CD4-positive, alpha-beta T cell treated with Interleukin-1 beta for 1 hour (primary cell): ENCODE data around the gene RYR1.
A peak's percentile ranks its signal among the peaks of the same experiment; 100 is the strongest.
"Not testable (repeated sequence)": the region's sequence is repeated elsewhere in the genome, so short reads cannot be mapped to it uniquely, and the experiment has no call there.

ENCODE experiments used
- DNase-seq, 2 donors: peaks; one replicate each; pipeline ENCODE4 v3.0.0-alpha.2; 2020 to 2022

RYR1 gene

GRCh38 chr19:38571682-38572081, 138.2 kb downstream of the RYR1 start:
- no peak for DNase-seq

- DNase-seq, result no peak
Measured at GRCh38 chr19:38577826-38578225, 144.3 kb downstream of the RYR1 start.

GRCh38 chr19:38579304-38579703, 145.8 kb downstream of the RYR1 start:
- peak in 1 of 2 donors; percentile 26 for DNase-seq

- DNase-seq, result no peak
Measured at GRCh38 chr19:38580080-38580479, 146.6 kb downstream of the RYR1 start.

GRCh38 chr19:38583219-38583984, 149.9 kb downstream of the RYR1 start:
- DNase-seq, result peak in 1 of 2 donors; percentile 4

GRCh38 chr19:38583985-38584305, 150.5 kb downstream of the RYR1 start:
- no peak for DNase-seq

GRCh38 chr19:38587562-38587961, 154.1 kb downstream of the RYR1 start:
- no peak for DNase-seq

- DNase-seq, result no peak
Measured at GRCh38 chr19:38588041-38588440, 154.6 kb downstream of the RYR1 start.

GRCh38 chr19:38592940-38593339, 159.4 kb downstream of the RYR1 start:
- no peak for DNase-seq

- DNase-seq, result peak in 1 of 2 donors; percentile 11
Measured at GRCh38 chr19:38596057-38596981, 162.8 kb downstream of the RYR1 start.

- no peak for DNase-seq
Measured at GRCh38 chr19:38597075-38597474, 163.6 kb downstream of the RYR1 start.

GRCh38 chr19:38599722-38600121, 166.2 kb downstream of the RYR1 start:
- no peak for DNase-seq

- DNase-seq, result not testable (repeated sequence)
Measured at GRCh38 chr19:38602856-38603255, 169.4 kb downstream of the RYR1 start.

GRCh38 chr19:38606131-38606530, 172.6 kb downstream of the RYR1 start:
- no peak for DNase-seq

- DNase-seq, result no peak
Measured at GRCh38 chr19:38614289-38614688, 180.8 kb downstream of the RYR1 start.

GRCh38 chr19:38615007-38615581, 181.6 kb downstream of the RYR1 start:
- DNase-seq, result no peak

GRCh38 chr19:38616265-38616664, 182.8 kb downstream of the RYR1 start:
- no peak for DNase-seq

- peak in 1 of 2 donors; percentile 23 for DNase-seq
Measured at GRCh38 chr19:38617283-38617763, 183.8 kb downstream of the RYR1 start.

GRCh38 chr19:38617764-38618589, 184.5 kb downstream of the RYR1 start, which contains the start of gene MAP4K1:
Gene MAP4K1, minus strand, starts transcription at chr19:38617953. Its CDS starts 58 bp downstream, at chr19:38617895.
- peak; percentile 63 to 83 for DNase-seq

- peak; percentile 97 to 99 for DNase-seq
Measured at GRCh38 chr19:38618590-38619360, 185.3 kb downstream of the RYR1 start, which contains the start of gene EIF3K. Gene EIF3K, plus strand, starts transcription at chr19:38619188. Its CDS starts 81 bp downstream, at chr19:38619269.
